ENCODE measurements around the gene NDP. TPM values are rescaled to one million over a fixed set of nuclear protein-coding genes. Genes with fewer than 3 reads are reported as not detected.

NDP gene
- total and polyA plus RNA-seq, 4 donors = 0.24 to 2.4 (median 0.28) TPM

GRCh38 chrX:43964936-43965335, 8.3 kb downstream of the NDP start:
- Histone ChIP-seq H3K27me3 (ENCODE audit: control insufficient read depth in 1 of 2, insufficient read depth in 2 of 2, low read length in 1 of 2) (no peaks in the 10 kb centered on the region), H3K36me3 (ENCODE audit: control insufficient read depth in 1 of 2, insufficient read depth in 2 of 2, low read length in 1 of 2) (no peaks in the 10 kb centered on the region), H3K4me1 (ENCODE audit: control insufficient read depth in 1 of 2, insufficient read depth in 2 of 2, low read length in 2 of 2) (no peaks in the 10 kb centered on the region), H3K4me3 (ENCODE audit: low read length in 2 of 2) (no peak overlapping the region), H3K9me3 (ENCODE audit: control insufficient read depth, low read length) (no peaks in the 10 kb centered on the region), H3K27ac (ENCODE audit: low read depth in 1 of 2, low read length in 2 of 2) (no peak overlapping the region)
- 64 to 78% methylated on average over 3 of the region's 3 CpGs for WGBS, 2 donors
- intact Hi-C loops (cut with DNase I) = no loop called here
- ATAC-seq (ENCODE audit: low FRiP score) (no peak), DNase-seq (no peak)

- intact Hi-C loops (cut with DNase I) = no loop called here
- Histone ChIP-seq H3K27me3 (ENCODE audit: control insufficient read depth in 1 of 2, insufficient read depth in 2 of 2, low read length in 1 of 2) (no peaks in the 10 kb centered on the region), H3K27ac (ENCODE audit: low read depth in 1 of 2, low read length in 2 of 2) (no peak overlapping the region), H3K36me3 (ENCODE audit: control insufficient read depth in 1 of 2, insufficient read depth in 2 of 2, low read length in 1 of 2) (no peaks in the 10 kb centered on the region), H3K4me1 (ENCODE audit: control insufficient read depth in 1 of 2, insufficient read depth in 2 of 2, low read length in 2 of 2) (peaks cover 0 to 2% of the 10 kb centered on the region in 2 donors), H3K9me3 (ENCODE audit: control insufficient read depth, low read length) (no peaks in the 10 kb centered on the region), H3K4me3 (ENCODE audit: low read length in 2 of 2) (no peak overlapping the region)
- DNase-seq (no peak), ATAC-seq (ENCODE audit: low FRiP score) (no peak)
- WGBS, 2 donors = 77 to 91% methylated on average over 3 of the region's 3 CpGs
Observed at GRCh38 chrX:43963726-43964125, 9.5 kb downstream of the NDP start.

DNA sequence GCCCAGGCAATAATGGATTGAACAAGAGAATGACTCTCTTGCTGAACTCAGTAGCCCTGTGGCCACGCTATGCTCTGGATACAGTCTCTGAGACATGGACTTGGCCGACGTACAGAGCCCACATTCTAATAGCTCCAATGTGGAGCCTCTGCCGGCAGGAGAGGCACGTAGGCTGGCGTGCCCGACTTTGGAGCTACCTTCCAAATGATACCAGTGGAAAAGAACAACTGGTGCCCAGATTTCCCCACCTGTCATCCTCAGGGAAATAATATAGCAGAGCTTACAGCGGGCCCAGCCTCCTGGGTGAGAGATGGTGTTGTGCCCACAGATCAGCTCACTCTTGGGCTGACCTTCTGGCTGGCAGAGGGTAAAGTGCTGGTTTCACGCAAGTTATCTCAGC, 10.6 kb downstream of the NDP start:
- WGBS, 2 donors = 79 to 89% methylated on average over 9 of the region's 9 CpGs
- ATAC-seq (ENCODE audit: low FRiP score) = no peak
- intact Hi-C loops (cut with DNase I) = no loop called here

GRCh38 chrX:43961699-43962098, 11.5 kb downstream of the NDP start:
- WGBS, 2 donors = 43 to 76% methylated on average over 2 of the region's 2 CpGs
- Histone ChIP-seq H3K27me3 (ENCODE audit: control insufficient read depth in 1 of 2, insufficient read depth in 2 of 2, low read length in 1 of 2) (no peaks in the 10 kb centered on the region), H3K9me3 (ENCODE audit: control insufficient read depth, low read length) (no peaks in the 10 kb centered on the region), H3K27ac (ENCODE audit: low read depth in 1 of 2, low read length in 2 of 2) (no peak overlapping the region), H3K36me3 (ENCODE audit: control insufficient read depth in 1 of 2, insufficient read depth in 2 of 2, low read length in 1 of 2) (no peaks in the 10 kb centered on the region), H3K4me3 (ENCODE audit: low read length in 2 of 2) (no peak overlapping the region), H3K4me1 (ENCODE audit: control insufficient read depth in 1 of 2, insufficient read depth in 2 of 2, low read length in 2 of 2) (peaks cover 0 to 4% of the 10 kb centered on the region in 2 donors)
- intact Hi-C loops (cut with DNase I) = loop anchor here in 1 of 2 donors (2.0 kb wide), 1 partner anchor 281 kb away; no protein-coding TSS in a partner anchor
- DNase-seq (no peak), ATAC-seq (ENCODE audit: low FRiP score) (no peak)

More for the DNA sequence above, 10.6 kb downstream of the NDP start:
- Histone ChIP-seq H3K4me1 (ENCODE audit: control insufficient read depth in 1 of 2, insufficient read depth in 2 of 2, low read length in 2 of 2) (peaks cover 0 to 4% of the 10 kb centered on the region in 2 donors), H3K36me3 (ENCODE audit: control insufficient read depth in 1 of 2, insufficient read depth in 2 of 2, low read length in 1 of 2) (no peaks in the 10 kb centered on the region), H3K27ac (ENCODE audit: low read depth in 1 of 2, low read length in 2 of 2) (no peak overlapping the region), H3K4me3 (ENCODE audit: low read length in 2 of 2) (no peak overlapping the region), H3K9me3 (ENCODE audit: control insufficient read depth, low read length) (no peaks in the 10 kb centered on the region), H3K27me3 (ENCODE audit: control insufficient read depth in 1 of 2, insufficient read depth in 2 of 2, low read length in 1 of 2) (no peaks in the 10 kb centered on the region)
- no peak for DNase-seq

- H3K4me3 ChIP-seq (ENCODE audit: low read length in 2 of 2) = no peak overlapping the region
- H3K27ac ChIP-seq (ENCODE audit: low read depth in 1 of 2, low read length in 2 of 2) = no peak overlapping the region
- intact Hi-C loops (cut with DNase I) = loop anchor here (5.0 kb wide), 2 partner anchors 69 to 284 kb away; no protein-coding TSS in a partner anchor
- 1 to 4% methylated on average over 6 of the region's 6 CpGs for WGBS, 2 donors
- H3K9me3 ChIP-seq (ENCODE audit: control insufficient read depth, low read length) = no peaks in the 10 kb centered on the region
- ATAC-seq (ENCODE audit: low FRiP score) (peak; percentile 83), DNase-seq (no peak)
- no peaks in the 10 kb centered on the region for H3K36me3 ChIP-seq (ENCODE audit: control insufficient read depth in 1 of 2, insufficient read depth in 2 of 2, low read length in 1 of 2)
- no peaks in the 10 kb centered on the region for H3K27me3 ChIP-seq (ENCODE audit: control insufficient read depth in 1 of 2, insufficient read depth in 2 of 2, low read length in 1 of 2)
- H3K4me1 ChIP-seq (ENCODE audit: control insufficient read depth in 1 of 2, insufficient read depth in 2 of 2, low read length in 2 of 2) = peaks cover 0 to 4% of the 10 kb centered on the region in 2 donors
Observed at GRCh38 chrX:43958529-43958928, 14.7 kb downstream of the NDP start.

DNA sequence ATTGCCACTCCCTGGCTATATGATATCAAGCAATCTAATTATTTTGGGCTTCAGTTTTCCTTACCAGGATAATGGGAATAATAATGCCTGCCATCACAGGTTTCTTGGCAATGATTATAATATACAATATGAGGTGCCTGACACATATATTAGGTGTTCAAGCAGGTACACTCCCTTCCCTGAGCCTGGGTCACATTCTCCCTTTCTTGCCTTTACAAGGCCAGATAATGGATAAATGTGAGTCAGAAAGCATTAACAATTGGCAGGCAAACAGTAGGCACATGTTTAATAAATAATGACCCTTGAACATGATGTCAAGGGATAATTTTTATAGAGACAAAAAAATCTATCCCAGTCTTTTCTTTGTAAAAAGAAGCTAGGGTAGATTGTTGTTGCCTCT, 17.2 kb downstream of the NDP start:
- DNase-seq (no peak), ATAC-seq (ENCODE audit: low FRiP score) (no peak)
- intact Hi-C loops (cut with DNase I) = loop anchor here (5.0 kb wide), 2 partner anchors 71 to 286 kb away; no protein-coding TSS in a partner anchor
- Histone ChIP-seq H3K36me3 (ENCODE audit: control insufficient read depth in 1 of 2, insufficient read depth in 2 of 2, low read length in 1 of 2) (no peaks in the 10 kb centered on the region), H3K4me3 (ENCODE audit: low read length in 2 of 2) (no peak overlapping the region), H3K27ac (ENCODE audit: low read depth in 1 of 2, low read length in 2 of 2) (no peak overlapping the region), H3K9me3 (ENCODE audit: control insufficient read depth, low read length) (no peaks in the 10 kb centered on the region), H3K27me3 (ENCODE audit: control insufficient read depth in 1 of 2, insufficient read depth in 2 of 2, low read length in 1 of 2) (no peaks in the 10 kb centered on the region), H3K4me1 (ENCODE audit: control insufficient read depth in 1 of 2, insufficient read depth in 2 of 2, low read length in 2 of 2) (peaks cover 0 to 4% of the 10 kb centered on the region in 2 donors)

DNA sequence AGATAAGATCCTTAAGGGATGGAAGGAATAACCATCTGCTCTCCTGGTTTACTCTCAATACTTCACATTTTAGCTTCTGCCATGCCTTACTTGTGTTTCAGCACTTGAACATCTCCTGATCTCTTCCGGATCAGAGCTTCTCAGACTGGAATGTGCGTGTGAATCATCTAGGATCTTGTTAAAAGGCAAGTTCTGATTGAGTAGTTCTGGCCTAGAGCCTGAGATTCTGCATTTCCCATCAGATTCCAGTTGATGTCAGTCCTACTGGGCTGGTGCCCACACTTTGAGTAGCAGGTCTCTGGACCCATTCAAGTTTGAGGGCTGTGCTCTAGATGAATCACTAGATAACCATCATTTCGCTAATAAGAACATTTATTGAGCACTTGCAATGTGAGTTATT, 20.0 kb downstream of the NDP start:
- 72 to 94% methylated on average over 3 of the region's 3 CpGs for WGBS, 2 donors
- intact Hi-C loops (cut with DNase I) = no loop called here

GRCh38 chrX:43949669-43950068, 23.5 kb downstream of the NDP start:
- Histone ChIP-seq H3K4me1 (ENCODE audit: control insufficient read depth in 1 of 2, insufficient read depth in 2 of 2, low read length in 2 of 2) (no peaks in the 10 kb centered on the region), H3K27me3 (ENCODE audit: control insufficient read depth in 1 of 2, insufficient read depth in 2 of 2, low read length in 1 of 2) (no peaks in the 10 kb centered on the region), H3K27ac (ENCODE audit: low read depth in 1 of 2, low read length in 2 of 2) (no peak overlapping the region), H3K9me3 (ENCODE audit: control insufficient read depth, low read length) (no peaks in the 10 kb centered on the region), H3K4me3 (ENCODE audit: low read length in 2 of 2) (no peak overlapping the region), H3K36me3 (ENCODE audit: control insufficient read depth in 1 of 2, insufficient read depth in 2 of 2, low read length in 1 of 2) (no peaks in the 10 kb centered on the region)
- ATAC-seq (ENCODE audit: low FRiP score) (peak; percentile 56), DNase-seq (no peak)
- intact Hi-C loops (cut with DNase I) = no loop called here
- 11 to 12% methylated on average over 15 of the region's 15 CpGs for WGBS, 2 donors

More for the DNA sequence above, 20.0 kb downstream of the NDP start:
- no peak for DNase-seq
- ATAC-seq (ENCODE audit: low FRiP score) = no peak
- Histone ChIP-seq H3K4me1 (ENCODE audit: control insufficient read depth in 1 of 2, insufficient read depth in 2 of 2, low read length in 2 of 2) (no peaks in the 10 kb centered on the region), H3K36me3 (ENCODE audit: control insufficient read depth in 1 of 2, insufficient read depth in 2 of 2, low read length in 1 of 2) (no peaks in the 10 kb centered on the region), H3K27ac (ENCODE audit: low read depth in 1 of 2, low read length in 2 of 2) (no peak overlapping the region), H3K4me3 (ENCODE audit: low read length in 2 of 2) (no peak overlapping the region), H3K27me3 (ENCODE audit: control insufficient read depth in 1 of 2, insufficient read depth in 2 of 2, low read length in 1 of 2) (no peaks in the 10 kb centered on the region), H3K9me3 (ENCODE audit: control insufficient read depth, low read length) (no peaks in the 10 kb centered on the region)

DNA sequence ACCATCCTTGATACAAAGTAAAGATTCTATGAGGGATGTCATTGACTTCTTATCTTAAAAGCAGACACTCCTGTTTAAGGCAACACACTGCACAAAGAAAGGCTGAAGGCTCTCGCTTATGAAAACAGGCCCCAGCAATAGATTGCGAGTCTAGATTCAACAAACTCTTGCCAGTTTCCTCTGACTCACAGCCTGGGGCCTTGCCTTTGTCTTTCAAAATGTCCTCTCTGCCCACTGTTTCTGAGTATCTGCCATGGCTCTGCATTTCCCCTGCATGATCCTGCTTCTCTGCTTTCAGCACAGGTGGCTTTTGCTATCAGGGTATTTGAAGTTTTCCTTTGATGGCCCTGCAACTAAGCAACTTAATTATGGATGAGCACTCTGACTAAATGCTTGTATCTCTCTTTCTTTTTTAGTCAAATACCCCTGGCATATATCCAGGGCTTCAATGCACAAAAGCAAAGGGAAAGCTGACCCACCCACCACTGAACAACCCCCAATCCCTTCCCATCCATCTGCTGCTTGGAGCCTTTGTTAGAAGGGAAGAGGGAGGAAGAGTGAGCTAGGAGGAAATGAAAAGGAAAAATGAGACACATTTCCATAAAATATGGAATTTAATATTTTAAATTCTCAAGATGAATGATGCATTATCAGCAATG, 32.2 kb downstream of the NDP start:
- H3K9me3 ChIP-seq (ENCODE audit: control insufficient read depth, low read length) = no peaks in the 10 kb centered on the region
- H3K27ac ChIP-seq (ENCODE audit: low read depth in 1 of 2, low read length in 2 of 2) = peak overlapping the region in 1 of 2 donors; percentile 44
- WGBS, 2 donors = 6 to 25% methylated on average over 2 of the region's 2 CpGs
- no peak overlapping the region for H3K4me3 ChIP-seq (ENCODE audit: low read length in 2 of 2)
- no peaks in the 10 kb centered on the region for H3K36me3 ChIP-seq (ENCODE audit: control insufficient read depth in 1 of 2, insufficient read depth in 2 of 2, low read length in 1 of 2)
- intact Hi-C loops (cut with DNase I) = loop anchor here in 1 of 2 donors (1.0 kb wide), 1 partner anchor 106 kb away; no protein-coding TSS in a partner anchor
- ATAC-seq (ENCODE audit: low FRiP score) = no peak
- H3K27me3 ChIP-seq (ENCODE audit: control insufficient read depth in 1 of 2, insufficient read depth in 2 of 2, low read length in 1 of 2) = no peaks in the 10 kb centered on the region
- DNase-seq = no peak
- H3K4me1 ChIP-seq (ENCODE audit: control insufficient read depth in 1 of 2, insufficient read depth in 2 of 2, low read length in 2 of 2) = no peaks in the 10 kb centered on the region

Data from aorta (tissue), 5 donors.